Ovary (tissue), 3 donors: Measurements from ENCODE around the gene POLR3F.

ENCODE experiments used
- CTCF ChIP-seq, 3 donors: fragments of 450-650 bp in 2 of 3; fragments of 200-600 bp in 1 of 3; IDR thresholded peaks; one replicate each; pipeline versions ENCODE4 v1.5.1 to v1.8.0; 2016 to 2022; ENCODE audit warnings: antibody characterized with exemption in 3 of 3, mild to moderate bottlenecking in 1 of 3
- EP300 ChIP-seq: sonication (generic); formaldehyde crosslinking; IDR thresholded peaks from one replicate; pipeline ENCODE4 v1.6.1; 2017; ENCODE audit warnings: antibody characterized with exemption
- POLR2A ChIP-seq: fragments of 450-650 bp; IDR thresholded peaks from one replicate; pipeline ENCODE4 v1.6.1; 2017; ENCODE audit warnings: antibody characterized with exemption, mild to moderate bottlenecking, moderate library complexity
- donor health status: DM: no; HTN: no; CAD: no.

DNA sequence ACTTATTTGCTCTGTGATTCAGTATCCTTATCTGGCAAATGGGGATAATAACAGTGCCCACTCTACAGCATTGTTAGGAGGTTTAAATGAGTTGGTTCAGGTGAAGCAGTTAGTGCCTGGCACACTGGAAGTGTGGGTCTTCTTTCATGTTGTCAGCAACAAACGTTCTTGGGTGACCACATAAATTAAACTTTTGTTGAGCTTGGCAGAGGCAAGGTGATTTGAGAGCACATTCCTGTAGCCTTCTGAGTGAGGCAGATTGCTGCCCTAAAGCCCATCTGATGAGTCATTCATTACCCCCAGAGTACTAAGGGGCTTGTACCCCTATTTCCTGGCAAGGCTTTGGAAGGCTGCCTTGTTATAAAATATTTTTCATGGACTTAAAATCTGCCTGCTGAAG, 66.3 kb downstream of the POLR3F start:
- no peak for TF ChIP-seq CTCF (IDR thresholded peaks at IDR 0.05)
- TF ChIP-seq POLR2A: no peak
- no peak for TF ChIP-seq EP300
